Activated CD4-positive, CD25-positive, alpha-beta regulatory T cell treated with anti-CD3 and anti-CD28 coated beads, Interleukin-2, amount 50 U/mL, for 16 hours (primary cell): Measurements from ENCODE around the gene GDF11.

Experiments used
- DNase-seq: peaks from one replicate; pipeline ENCODE4 v3.0.0-alpha.2; 2020; ENCODE audit warnings: low read depth, low spot score

Gene GDF11

DNA sequence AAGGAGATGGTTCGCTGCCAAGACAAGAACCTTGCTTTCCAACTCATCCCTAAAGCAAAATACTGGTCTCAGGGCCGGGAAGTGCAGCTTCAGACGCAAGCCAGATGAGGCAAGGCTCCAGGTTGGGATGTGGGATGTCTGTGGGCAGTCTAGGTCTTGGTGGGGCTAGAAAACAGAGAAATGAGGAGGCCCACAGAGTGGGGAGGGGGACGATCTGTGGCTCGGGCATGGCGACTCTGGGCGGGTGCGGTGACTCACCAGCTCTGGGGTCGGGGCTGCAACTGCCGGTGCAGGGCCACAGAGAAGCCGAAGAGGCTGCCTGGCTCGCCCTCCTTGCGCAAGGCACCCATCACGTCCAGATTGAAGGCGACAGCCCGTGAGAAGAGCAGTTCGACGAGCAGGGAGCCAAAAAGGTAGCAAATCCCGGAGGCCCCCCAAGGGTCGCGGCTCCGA is 35.7 kb upstream of the GDF11 start:
- no peak for DNase-seq

DNA sequence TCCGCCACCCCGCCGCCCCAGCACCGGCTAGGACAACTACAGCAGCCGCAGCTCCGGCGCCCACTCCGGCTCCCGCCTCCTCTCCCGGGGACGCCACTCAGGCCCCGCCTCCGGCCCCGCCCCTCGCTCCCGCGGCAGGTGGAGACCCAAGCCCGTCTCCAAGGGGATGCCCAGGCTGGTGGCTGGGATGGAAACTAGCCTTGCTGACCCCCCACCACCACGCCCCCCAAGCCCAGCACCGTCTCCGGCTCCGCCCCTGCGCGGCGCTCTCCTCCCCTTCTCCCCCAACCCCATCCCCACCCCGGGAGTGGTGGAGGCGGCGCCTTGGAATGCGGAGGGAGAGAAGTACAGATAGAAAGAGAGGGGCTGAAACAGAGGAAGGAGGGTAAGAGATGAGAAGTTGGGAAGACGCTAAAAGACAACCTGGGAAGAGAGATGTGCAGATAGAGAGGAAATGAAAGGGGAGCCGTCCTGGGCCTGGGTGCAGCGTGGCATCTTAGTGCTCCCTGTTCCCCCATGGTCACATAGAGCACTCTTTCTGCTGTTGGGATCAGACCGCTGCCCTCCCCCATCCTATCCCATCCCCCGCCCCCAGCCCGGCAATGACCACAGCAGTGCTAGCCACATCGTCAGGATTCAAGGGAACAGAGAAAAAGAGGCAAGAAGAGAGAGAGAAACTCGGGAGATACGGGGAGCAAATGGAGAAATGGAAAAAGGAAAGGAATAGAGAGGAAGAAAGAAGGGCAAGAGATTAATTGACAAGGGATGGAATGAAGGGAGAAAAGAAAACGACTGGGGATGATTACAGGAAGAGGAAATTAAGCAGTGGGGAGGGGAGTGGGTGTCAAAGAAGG is 34.9 kb upstream of the GDF11 start, which contains the start of gene ITGA7:
TSS of gene ITGA7 (minus strand) at position 64 of the 854 bp plus-strand sequence. CDS start 222 bp downstream, outside the sequence.
- peak; percentile 42 for DNase-seq

DNA sequence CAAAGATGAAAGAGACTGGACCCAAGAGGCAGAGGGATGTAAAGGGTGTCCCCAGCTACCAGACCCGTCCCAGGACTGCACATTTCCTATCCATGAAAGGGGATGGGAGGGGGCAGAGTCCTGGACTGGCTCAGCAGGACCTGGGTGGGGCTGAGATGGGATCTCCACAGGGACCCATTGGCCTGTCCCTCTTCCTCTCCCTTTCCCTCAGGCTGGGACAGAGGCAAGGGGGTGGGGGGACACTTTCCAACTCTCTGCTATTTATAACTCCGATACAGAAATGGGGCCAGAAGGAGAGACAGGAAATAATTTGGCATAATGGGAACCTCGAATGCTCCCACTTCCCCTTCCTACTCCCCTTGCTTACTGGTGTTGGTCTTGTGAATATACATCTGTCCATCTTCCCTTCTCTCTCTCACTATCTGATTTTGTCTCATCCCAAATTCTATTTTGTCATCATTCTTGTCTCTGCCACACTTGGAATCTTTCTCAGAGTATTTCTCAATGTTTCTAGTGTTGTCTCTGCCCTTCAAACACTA is 34.2 kb upstream of the GDF11 start:
- no peak for DNase-seq

DNA sequence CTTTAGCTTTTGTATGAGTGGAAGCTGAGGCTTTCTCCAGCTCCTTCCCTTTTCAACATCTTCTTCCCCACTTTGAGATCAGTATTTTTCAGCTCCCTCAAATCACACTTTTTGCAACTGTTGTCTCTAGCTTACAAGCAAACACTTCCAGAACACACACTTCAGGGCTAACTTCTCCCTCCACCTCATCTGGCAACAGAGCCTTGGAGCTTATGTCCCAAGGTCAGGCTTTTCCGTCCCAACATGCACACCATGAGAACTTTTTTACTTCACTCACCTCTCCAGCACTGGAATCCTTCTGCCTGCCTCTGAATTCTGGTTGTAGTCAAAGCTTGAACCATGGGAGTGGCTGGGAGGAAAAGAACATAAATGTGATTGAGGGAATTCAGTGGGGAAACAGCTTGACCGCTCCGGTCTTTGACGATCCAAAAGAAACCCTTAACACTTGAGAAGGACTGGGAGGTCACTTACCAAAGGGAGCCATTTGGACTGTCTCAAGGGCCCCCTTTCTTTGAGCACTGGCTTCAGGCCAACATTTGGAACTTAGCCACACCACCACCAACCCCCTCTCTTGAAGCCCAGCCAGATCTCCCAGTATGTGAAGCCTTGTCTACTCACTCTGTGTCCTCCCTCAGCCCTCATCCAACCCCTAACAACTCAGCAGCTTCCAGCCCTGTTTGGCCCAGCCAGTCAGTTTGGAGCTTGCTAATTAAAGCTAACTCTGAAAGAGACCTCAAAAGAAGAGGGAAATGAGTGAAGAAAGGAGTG is 31.0 kb upstream of the GDF11 start:
- no peak for DNase-seq

DNA sequence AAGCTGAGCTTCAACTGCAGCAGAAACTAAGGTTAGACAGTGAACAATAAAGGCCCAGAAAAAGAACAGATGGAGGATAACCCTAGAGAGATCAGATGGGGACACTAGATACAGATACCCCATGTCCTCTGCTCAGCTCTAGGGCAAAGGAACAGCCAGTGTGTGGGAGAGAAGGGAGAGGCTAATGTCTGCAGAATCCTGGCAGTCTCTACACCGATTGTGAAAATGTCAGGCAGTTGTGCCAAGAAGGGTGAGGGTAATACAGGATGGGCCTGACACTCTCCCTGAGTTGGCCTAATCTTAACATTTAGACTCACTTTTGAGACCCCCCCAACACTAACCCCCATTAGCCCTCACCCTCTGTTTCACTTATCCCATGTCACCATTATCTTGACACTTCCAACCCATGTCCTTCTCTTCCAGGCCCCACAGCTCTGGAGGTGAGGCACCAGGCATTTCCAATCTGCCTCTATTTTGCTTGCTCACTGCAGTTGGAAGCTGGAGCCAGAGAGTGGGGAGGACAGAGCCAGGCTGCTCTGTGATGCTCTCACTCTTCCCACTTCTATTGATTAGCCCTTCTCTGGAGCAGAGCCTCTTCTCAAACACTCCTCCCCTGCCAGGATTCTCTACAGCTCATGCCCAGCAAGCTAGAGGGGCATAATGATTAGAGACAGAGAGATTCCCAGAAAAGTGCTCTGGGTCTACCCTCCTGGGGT is 30.1 kb upstream of the GDF11 start:
- DNase-seq: no peak

DNA sequence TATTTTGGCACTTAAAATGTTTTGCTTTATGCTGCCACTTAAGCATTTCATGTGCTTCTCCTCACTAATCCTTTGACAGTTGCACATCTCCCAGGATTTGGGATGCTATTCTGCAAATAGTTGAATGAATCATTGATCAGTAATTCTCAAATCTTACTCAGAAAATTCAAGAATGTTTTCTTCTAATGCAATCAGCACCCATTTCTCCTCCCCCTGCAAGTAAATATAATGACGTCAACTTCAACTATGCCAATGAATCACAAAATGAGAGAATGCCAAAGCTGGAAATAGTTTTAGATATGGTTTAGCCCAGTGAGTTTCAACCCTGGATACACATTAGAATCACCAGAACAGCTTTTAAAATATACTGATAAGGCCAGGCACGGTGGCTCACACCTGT is 29.2 kb upstream of the GDF11 start:
- no peak for DNase-seq

DNA sequence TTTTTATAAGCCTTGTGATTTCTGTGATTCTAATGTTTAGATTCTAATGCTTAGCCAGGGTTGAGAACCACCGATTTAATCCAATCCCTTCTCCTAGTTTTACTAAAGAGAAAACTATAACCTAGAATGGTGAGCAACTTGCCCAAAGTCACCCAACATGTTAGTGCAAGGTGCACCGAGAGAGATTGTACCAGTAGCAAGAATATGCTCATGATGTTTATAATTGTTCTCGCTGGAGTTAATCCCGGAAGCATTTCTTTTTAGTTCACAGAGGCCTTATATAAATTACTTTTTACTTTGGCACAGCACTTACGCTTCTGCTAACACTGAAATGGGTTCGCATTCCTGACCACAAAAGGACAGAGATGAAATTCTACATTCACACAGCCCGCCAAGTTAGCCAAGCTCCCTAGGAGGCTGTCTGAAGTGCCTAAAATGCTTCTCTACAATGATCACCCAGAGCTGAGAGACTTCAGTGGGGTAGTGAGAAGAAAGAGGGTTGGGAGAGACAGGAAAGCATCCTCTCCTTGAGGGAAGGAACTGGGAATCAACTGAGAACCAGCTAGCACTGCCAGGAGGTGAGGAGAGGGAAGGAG is 27.7 kb upstream of the GDF11 start:
- no peak for DNase-seq

DNA sequence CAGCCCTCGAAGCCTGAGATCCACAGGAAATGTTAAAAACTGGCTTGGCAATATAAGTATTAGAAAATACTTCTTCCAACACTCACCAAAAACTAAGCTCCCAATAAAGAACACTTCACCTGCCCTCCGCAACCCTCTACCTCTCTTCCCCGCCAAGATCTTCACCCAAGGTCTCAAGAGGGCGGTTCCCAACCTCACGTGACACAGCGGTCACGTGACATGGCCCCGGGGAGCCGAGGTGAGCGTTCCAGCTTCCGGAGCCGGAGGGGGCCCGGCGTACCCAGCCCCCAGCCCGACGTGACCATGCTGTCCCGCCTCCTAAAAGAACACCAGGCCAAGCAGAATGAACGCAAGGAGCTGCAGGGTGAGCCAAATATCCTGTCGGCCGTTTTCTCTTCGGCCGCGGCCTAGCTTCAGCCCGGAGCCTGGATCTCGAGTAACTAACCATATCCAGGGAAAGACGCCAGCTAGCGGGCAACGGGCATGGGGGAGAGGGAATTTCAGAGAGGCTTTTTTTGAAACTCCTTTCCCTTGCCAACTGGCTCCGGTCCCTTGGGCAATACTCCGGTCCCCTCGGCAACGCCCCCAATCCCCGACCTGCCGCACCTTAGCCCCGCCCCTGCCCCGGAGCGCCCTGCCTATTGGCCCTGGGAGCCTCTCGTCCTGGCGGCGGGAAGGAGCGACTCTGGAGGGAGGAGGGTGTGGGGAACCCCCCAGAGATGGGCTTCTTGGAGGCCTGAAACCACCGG is 26.9 kb upstream of the GDF11 start, which contains the start of gene BLOC1S1:
TSS of gene BLOC1S1 (plus strand) at position 214 of the 749 bp plus-strand sequence. CDS start at position 220, 6 bp downstream.
- DNase-seq: peak; percentile 87

DNA sequence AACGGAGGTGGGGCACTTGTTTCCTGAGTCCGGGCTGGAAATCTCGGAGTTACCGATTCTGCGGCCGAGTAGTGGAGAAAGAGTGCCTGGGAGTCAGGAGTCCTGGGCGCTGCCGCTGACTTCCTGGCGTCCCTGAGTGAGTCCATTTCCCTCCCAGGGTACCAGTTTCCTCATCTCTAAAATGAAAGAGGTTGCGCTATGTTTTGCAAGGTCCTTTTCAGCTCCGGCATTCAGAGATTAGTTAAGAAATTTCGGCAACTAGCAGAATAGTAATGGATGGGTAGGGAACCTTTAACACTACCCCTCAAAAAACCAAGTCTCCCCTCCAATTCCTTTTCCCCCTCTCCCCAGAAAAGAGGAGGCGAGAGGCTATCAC is 26.4 kb upstream of the GDF11 start:
- no peak for DNase-seq

DNA sequence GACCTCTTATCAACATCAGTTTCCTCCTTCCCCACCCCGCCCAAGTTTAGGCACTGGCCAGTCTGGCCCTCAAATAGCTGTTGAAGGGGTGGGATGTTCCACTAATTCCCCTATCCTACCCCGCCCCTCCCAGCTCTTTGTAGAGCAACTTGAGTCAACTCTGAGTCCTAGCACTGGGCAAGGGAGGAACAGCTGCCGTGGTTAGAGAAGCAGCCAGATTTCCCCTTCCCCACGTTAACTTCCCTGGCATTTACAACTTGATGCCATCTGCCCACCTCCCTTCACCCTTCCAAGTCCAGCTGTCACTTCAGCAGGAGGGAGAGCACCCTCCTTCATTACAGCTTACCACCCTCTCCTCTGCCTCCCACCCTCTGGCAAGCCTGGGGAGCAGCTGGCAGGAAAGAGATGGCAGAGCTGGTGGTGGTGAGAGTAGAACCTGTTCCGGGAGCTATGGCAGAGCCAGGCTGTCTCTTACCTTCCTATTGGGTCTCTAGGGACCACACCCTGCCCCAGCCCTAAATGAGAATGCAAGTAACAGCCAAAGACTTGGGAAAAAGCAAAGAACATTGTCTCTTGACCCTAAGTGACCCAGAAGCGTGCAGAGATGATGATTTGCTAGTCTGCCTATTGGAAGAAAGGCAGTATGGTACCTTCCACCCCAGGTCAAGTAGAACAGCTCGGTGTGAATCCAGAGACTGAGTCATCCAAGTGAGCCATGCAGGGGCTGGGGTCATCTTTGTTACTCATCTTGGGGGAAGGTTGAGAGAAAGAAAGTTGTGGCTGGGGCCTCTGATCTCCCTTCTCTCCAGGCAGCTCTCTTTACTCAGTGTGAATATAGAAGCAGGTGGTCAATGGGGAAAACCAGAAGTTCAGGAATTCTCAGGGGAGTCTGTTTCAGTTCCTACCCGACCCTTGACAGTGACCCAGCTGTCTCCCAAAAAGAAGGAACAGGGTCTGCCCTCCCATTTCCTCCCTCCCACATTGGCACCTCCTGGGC is 25.6 kb upstream of the GDF11 start:
- no peak for DNase-seq

DNA sequence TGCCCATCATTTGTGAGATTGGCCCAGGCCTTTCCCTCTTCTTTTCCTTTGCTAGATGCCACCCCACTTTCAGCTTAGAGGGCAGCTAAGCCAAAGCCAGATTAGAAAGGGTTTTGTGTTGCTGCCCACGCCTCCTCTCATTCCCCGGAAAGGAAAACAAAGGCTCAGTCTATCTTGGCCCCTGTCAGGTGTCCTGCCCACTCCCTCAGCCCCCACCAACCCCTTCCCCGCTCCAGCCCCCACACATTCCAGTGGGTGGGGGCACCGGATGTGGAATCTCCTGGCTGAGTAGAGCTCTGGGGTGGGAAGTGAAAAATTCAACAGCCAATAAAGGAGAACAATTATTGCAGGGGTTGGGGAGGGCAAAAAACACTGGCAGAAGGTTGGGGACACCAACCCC is 24.9 kb upstream of the GDF11 start:
- no peak for DNase-seq

DNA sequence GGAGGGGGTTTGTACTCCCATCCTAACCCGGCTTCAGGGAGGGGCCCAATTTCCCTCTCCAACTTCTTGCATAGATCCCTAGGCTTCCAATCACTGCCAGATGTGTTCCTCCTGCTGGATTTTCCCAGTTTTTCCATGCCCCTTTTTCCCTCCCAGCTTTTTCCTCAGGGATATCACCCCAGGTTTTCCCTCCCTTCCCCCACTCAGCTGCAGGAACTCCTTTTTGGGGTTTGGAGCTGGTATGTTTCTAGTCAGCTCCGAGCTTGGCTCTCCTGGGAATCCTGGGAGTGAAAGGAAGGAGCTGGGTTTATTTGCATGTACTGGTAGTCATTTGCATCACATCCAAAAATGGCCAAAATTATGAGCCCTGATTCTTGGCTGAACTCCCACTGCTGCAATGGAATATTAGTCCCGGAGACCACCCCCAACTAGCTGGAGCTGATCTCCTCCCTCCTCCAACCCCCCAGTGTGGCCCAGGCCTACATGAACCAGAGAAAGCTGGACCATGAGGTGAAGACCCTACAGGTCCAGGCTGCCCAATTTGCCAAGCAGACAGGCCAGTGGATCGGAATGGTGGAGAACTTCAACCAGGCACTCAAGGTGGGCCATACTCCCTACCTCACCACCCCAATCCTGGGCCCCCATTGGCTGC is 24.2 kb upstream of the GDF11 start:
- DNase-seq: no peak

DNA sequence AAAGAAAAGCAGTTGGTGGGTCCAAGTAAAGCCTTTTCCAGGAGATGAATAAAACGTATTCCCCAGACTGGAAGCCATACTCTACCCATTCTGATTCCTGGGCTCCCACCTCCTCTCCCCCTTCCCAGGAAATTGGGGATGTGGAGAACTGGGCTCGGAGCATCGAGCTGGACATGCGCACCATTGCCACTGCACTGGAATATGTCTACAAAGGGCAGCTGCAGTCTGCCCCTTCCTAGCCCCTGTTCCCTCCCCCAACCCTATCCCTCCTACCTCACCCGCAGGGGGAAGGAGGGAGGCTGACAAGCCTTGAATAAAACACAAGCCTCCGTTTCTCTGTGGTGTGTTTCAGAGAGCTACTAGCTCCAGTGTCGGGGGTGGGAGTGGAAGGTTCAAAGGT is 23.6 kb upstream of the GDF11 start:
- DNase-seq: no peak

DNA sequence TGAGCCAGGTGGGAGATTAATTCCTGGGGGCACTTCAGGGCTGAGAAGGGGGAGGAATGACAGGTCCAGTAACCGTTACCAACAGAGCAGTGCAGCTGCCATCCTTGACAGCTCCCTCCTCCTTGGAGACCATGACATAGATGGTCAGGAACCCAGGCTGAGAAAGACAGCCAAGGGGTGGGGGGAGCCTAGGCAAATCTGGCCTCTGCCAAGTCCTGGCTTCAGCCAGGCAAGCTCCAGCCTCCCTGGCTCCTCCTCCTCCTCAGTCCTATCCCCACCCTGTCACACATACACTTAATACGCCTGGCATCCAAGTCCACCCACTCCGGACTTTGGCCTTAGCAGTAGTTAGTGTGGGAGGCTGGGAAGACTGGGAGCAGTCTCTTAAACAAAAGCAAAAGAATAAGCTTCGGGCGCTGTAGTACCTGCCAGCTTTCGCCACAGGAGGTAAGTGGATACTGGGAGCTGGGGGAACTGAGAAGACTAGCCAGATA is 22.8 kb upstream of the GDF11 start, which contains the start of gene RDH5:
TSS of gene RDH5 (plus strand) at position 323 of the 494 bp plus-strand sequence. CDS start 792 bp downstream, outside the sequence.
- no peak for DNase-seq

DNA sequence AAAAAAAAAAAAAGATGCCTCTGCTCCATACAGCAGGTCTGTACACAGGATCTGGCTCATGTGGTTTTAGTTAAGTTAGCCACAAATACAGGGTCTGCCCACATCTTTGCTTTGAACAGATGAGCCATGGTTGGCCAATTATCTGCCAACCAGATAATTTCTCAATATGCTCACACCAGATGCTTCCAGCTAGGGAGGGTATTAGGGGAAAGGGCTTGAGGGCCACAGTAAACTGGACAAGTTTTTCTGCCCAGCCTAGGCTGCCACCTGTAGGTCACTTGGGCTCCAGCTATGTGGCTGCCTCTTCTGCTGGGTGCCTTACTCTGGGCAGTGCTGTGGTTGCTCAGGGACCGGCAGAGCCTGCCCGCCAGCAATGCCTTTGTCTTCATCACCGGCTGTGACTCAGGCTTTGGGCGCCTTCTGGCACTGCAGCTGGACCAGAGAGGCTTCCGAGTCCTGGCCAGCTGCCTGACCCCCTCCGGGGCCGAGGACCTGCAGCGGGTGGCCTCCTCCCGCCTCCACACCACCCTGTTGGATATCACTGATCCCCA is 22.0 kb upstream of the GDF11 start:
- no peak for DNase-seq

DNA sequence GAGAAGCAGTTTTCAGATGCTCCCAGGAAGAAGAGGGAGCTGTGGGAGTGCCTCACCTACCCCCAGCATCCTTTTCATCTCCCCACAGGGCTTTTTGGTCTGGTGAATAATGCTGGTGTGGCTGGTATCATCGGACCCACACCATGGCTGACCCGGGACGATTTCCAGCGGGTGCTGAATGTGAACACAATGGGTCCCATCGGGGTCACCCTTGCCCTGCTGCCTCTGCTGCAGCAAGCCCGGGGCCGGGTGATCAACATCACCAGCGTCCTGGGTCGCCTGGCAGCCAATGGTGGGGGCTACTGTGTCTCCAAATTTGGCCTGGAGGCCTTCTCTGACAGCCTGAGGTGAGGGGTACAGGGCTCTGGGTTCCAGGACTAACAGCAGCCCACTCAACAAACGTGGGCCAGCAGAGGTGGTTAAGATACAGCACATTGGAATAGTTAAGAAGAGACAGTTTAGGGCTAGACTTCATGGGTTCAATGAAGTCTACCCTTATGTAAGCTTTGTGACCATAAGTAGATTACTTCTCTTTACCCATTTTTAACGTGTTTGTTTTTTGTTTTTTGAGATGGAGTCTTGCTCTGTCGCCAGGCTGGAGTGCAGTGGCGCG is 21.2 kb upstream of the GDF11 start:
- no peak for DNase-seq

DNA sequence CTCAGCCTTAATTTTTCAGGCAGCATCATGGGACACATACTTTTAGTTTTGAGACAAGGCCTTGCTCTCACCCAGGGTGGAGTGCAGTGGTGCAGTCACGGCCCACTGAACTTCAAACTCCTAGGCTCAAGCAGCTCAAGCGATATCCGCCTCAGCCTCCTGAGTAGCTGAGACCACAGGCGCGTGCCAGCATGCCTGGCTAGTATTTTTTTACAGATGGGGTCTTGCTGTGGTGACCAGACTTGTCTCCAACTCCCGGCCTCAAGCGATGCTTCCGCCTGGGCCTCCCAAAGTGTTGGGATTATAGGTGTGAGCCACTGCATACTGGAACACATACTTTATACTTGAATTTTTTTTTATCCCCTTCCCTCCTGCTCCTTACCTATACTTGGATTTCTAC is 20.0 kb upstream of the GDF11 start:
- no peak for DNase-seq
